GM08714 (cell line): ENCODE results near the gene SHCBP1L.
A peak's percentile ranks its signal among the peaks of the same experiment; 100 is the strongest.

Source experiments
- H3K4me3 ChIP-seq: fragments of 200-500 bp; sonication (Bioruptor generic); 2 replicates; pipeline ENCODE4 v1.5.1; 2014; ENCODE audit warnings: mild to moderate bottlenecking, low read length, inconsistent platforms
- ZNF274 ChIP-seq: IDR thresholded peaks from 2 replicates; pipeline ENCODE4 v1.6.1; 2012; ENCODE audit warnings: mild to moderate bottlenecking, low read depth, low read length

SHCBP1L gene

GRCh38 chr1:182952677-182953444 lies at the start of gene SHCBP1L:
TSS of gene SHCBP1L (minus strand) at chr1:182953166. CDS start at chr1:182953133, 33 bp downstream.
- TF ChIP-seq ZNF274, result no peak
- H3K4me3 ChIP-seq, result peak within 1 kb of the TSS; percentile 2; the same call in 1 of the 2 replicates

GRCh38 chr1:183002267-183002666 lies 49.3 kb upstream of the SHCBP1L start:
- H3K4me3 ChIP-seq, result no peak overlapping the region
- no peak for TF ChIP-seq ZNF274

GRCh38 chr1:183000167-183000962 lies 47.4 kb upstream of the SHCBP1L start:
- H3K4me3 ChIP-seq, result no peak overlapping the region
- TF ChIP-seq ZNF274, result no peak

- H3K4me3 ChIP-seq, result no peak overlapping the region
- TF ChIP-seq ZNF274, result no peak
Observed at GRCh38 chr1:182998482-182998881, 45.5 kb upstream of the SHCBP1L start.

- TF ChIP-seq ZNF274, result no peak
- no peak overlapping the region for H3K4me3 ChIP-seq
Observed at GRCh38 chr1:182996816-182997215, 43.9 kb upstream of the SHCBP1L start.

- no peak for TF ChIP-seq ZNF274
- H3K4me3 ChIP-seq, result no peak overlapping the region
Observed at GRCh38 chr1:182995894-182996293, 42.9 kb upstream of the SHCBP1L start.

GRCh38 chr1:182993746-182994145 lies 40.8 kb upstream of the SHCBP1L start:
- TF ChIP-seq ZNF274, result no peak
- H3K4me3 ChIP-seq, result no peak overlapping the region

GRCh38 chr1:182990413-182991144 lies 37.6 kb upstream of the SHCBP1L start:
- no peak overlapping the region for H3K4me3 ChIP-seq

GRCh38 chr1:182985876-182986275 lies 32.9 kb upstream of the SHCBP1L start:
- H3K4me3 ChIP-seq, result no peak overlapping the region
- TF ChIP-seq ZNF274, result no peak

More at GRCh38 chr1:182990413-182991144, 37.6 kb upstream of the SHCBP1L start:
- TF ChIP-seq ZNF274, result no peak

- no peak overlapping the region for H3K4me3 ChIP-seq
- TF ChIP-seq ZNF274, result no peak
Observed at GRCh38 chr1:182984621-182985020, 31.7 kb upstream of the SHCBP1L start.

GRCh38 chr1:182984138-182984537 lies 31.2 kb upstream of the SHCBP1L start:
- TF ChIP-seq ZNF274, result no peak
- no peak overlapping the region for H3K4me3 ChIP-seq

- no peak for TF ChIP-seq ZNF274
- no peak overlapping the region for H3K4me3 ChIP-seq
Observed at GRCh38 chr1:182978151-182978853, 25.3 kb upstream of the SHCBP1L start.

GRCh38 chr1:182977480-182977879 lies 24.5 kb upstream of the SHCBP1L start:
- no peak overlapping the region for H3K4me3 ChIP-seq
- no peak for TF ChIP-seq ZNF274

GRCh38 chr1:182974506-182975191 lies 21.7 kb upstream of the SHCBP1L start:
- H3K4me3 ChIP-seq, result no peak overlapping the region
- TF ChIP-seq ZNF274, result no peak
